Activated naive CD8-positive, alpha-beta T cell (primary cell): ENCODE data around the gene KRT3.
A peak's percentile ranks its signal among the peaks of the same experiment; 100 is the strongest.

Source experiments
- H3K27ac Mint-ChIP-seq: one replicate; pipeline ENCODE4 v1.8.0; 2021; ENCODE audit warnings: mixed read lengths
- H3K27me3 Mint-ChIP-seq: one replicate; pipeline ENCODE4 v1.8.0; 2021; ENCODE audit warnings: mixed read lengths
- H3K36me3 Mint-ChIP-seq: one replicate; pipeline ENCODE4 v1.8.0; 2021; ENCODE audit warnings: mixed read lengths
- H3K4me1 Mint-ChIP-seq: one replicate; pipeline ENCODE4 v1.8.0; 2021; ENCODE audit warnings: low read depth, mixed read lengths
- H3K4me3 Mint-ChIP-seq: one replicate; pipeline ENCODE4 v1.8.0; 2021; ENCODE audit warnings: mild to moderate bottlenecking, mixed read lengths
- H3K9me3 Mint-ChIP-seq: one replicate; pipeline ENCODE4 v1.8.0; 2021; ENCODE audit warnings: low read depth, mixed read lengths

The KRT3 gene

GRCh38 chr12:52832451-52832850, 36.5 kb upstream of the KRT3 start:
- Mint-ChIP-seq H3K36me3 (no peaks in the 10 kb centered on the region), H3K4me1 (peaks cover 43% of the 10 kb centered on the region), H3K27ac (no peak overlapping the region), H3K9me3 (no peaks in the 10 kb centered on the region), H3K27me3 (no peaks in the 10 kb centered on the region), H3K4me3 (no peak overlapping the region)

- Mint-ChIP-seq H3K9me3 (no peaks in the 10 kb centered on the region), H3K27ac (no peak overlapping the region), H3K27me3 (no peaks in the 10 kb centered on the region), H3K4me1 (peaks cover 31% of the 10 kb centered on the region), H3K36me3 (no peaks in the 10 kb centered on the region), H3K4me3 (no peak overlapping the region)
These were observed 35.3 kb upstream of the KRT3 start for GRCh38 chr12:52831251-52831650.

GRCh38 chr12:52829986-52830770, 34.3 kb upstream of the KRT3 start:
- no peak overlapping the region for H3K4me3 Mint-ChIP-seq
- H3K4me1 Mint-ChIP-seq = peaks cover 20% of the 10 kb centered on the region
- H3K27me3 Mint-ChIP-seq = no peaks in the 10 kb centered on the region
- no peaks in the 10 kb centered on the region for H3K36me3 Mint-ChIP-seq
- no peaks in the 10 kb centered on the region for H3K9me3 Mint-ChIP-seq
- H3K27ac Mint-ChIP-seq = no peak overlapping the region

- H3K4me1 Mint-ChIP-seq = peaks cover 12% of the 10 kb centered on the region
- H3K27ac Mint-ChIP-seq = peak overlapping the region; percentile 13
- H3K4me3 Mint-ChIP-seq = no peak overlapping the region
- H3K9me3 Mint-ChIP-seq = no peaks in the 10 kb centered on the region
- H3K27me3 Mint-ChIP-seq = no peaks in the 10 kb centered on the region
- H3K36me3 Mint-ChIP-seq = no peaks in the 10 kb centered on the region
These were observed 32.7 kb upstream of the KRT3 start for GRCh38 chr12:52828591-52829021.

- no peak overlapping the region for H3K4me3 Mint-ChIP-seq
- no peaks in the 10 kb centered on the region for H3K27me3 Mint-ChIP-seq
- no peaks in the 10 kb centered on the region for H3K9me3 Mint-ChIP-seq
- H3K36me3 Mint-ChIP-seq = no peaks in the 10 kb centered on the region
- no peak overlapping the region for H3K27ac Mint-ChIP-seq
- peaks cover 12% of the 10 kb centered on the region for H3K4me1 Mint-ChIP-seq
These were observed 32.2 kb upstream of the KRT3 start for GRCh38 chr12:52828156-52828555.

- H3K4me1 Mint-ChIP-seq = peaks cover 12% of the 10 kb centered on the region
These were observed 31.7 kb upstream of the KRT3 start for GRCh38 chr12:52827499-52828090.

GRCh38 chr12:52826611-52827498, 30.9 kb upstream of the KRT3 start:
- H3K9me3 Mint-ChIP-seq = no peaks in the 10 kb centered on the region
- no peaks in the 10 kb centered on the region for H3K36me3 Mint-ChIP-seq
- H3K4me1 Mint-ChIP-seq = peaks cover 13% of the 10 kb centered on the region
- no peak overlapping the region for H3K4me3 Mint-ChIP-seq
- H3K27me3 Mint-ChIP-seq = no peaks in the 10 kb centered on the region
- H3K27ac Mint-ChIP-seq = peak overlapping the region; percentile 31

More at GRCh38 chr12:52827499-52828090, 31.7 kb upstream of the KRT3 start:
- H3K4me3 Mint-ChIP-seq = no peak overlapping the region
- H3K9me3 Mint-ChIP-seq = no peaks in the 10 kb centered on the region
- H3K27ac Mint-ChIP-seq = no peak overlapping the region
- no peaks in the 10 kb centered on the region for H3K27me3 Mint-ChIP-seq
- H3K36me3 Mint-ChIP-seq = no peaks in the 10 kb centered on the region

GRCh38 chr12:52825961-52826360, 30.0 kb upstream of the KRT3 start:
- Mint-ChIP-seq H3K36me3 (no peaks in the 10 kb centered on the region), H3K27me3 (no peaks in the 10 kb centered on the region), H3K4me1 (peaks cover 15% of the 10 kb centered on the region), H3K9me3 (no peaks in the 10 kb centered on the region), H3K27ac (no peak overlapping the region), H3K4me3 (no peak overlapping the region)

- no peak overlapping the region for H3K27ac Mint-ChIP-seq
- H3K9me3 Mint-ChIP-seq = no peaks in the 10 kb centered on the region
- no peak overlapping the region for H3K4me3 Mint-ChIP-seq
- H3K36me3 Mint-ChIP-seq = no peaks in the 10 kb centered on the region
- peaks cover 15% of the 10 kb centered on the region for H3K4me1 Mint-ChIP-seq
- H3K27me3 Mint-ChIP-seq = no peaks in the 10 kb centered on the region
These were observed 29.0 kb upstream of the KRT3 start for GRCh38 chr12:52824741-52825410.

GRCh38 chr12:52823761-52824450, 28.0 kb upstream of the KRT3 start:
- Mint-ChIP-seq H3K4me1 (peaks cover 13% of the 10 kb centered on the region), H3K36me3 (no peaks in the 10 kb centered on the region), H3K27ac (no peak overlapping the region), H3K27me3 (no peaks in the 10 kb centered on the region), H3K9me3 (no peaks in the 10 kb centered on the region), H3K4me3 (no peak overlapping the region)

- Mint-ChIP-seq H3K27ac (no peak overlapping the region), H3K27me3 (no peaks in the 10 kb centered on the region), H3K4me1 (peaks cover 10% of the 10 kb centered on the region), H3K9me3 (no peaks in the 10 kb centered on the region), H3K4me3 (no peak overlapping the region), H3K36me3 (no peaks in the 10 kb centered on the region)
These were observed 27.0 kb upstream of the KRT3 start for GRCh38 chr12:52822771-52823510.

GRCh38 chr12:52821826-52822660, 26.1 kb upstream of the KRT3 start:
- H3K27ac Mint-ChIP-seq = no peak overlapping the region
- H3K4me1 Mint-ChIP-seq = peaks cover 18% of the 10 kb centered on the region
- no peaks in the 10 kb centered on the region for H3K9me3 Mint-ChIP-seq
- H3K4me3 Mint-ChIP-seq = no peak overlapping the region
- H3K36me3 Mint-ChIP-seq = no peaks in the 10 kb centered on the region
- no peaks in the 10 kb centered on the region for H3K27me3 Mint-ChIP-seq

- Mint-ChIP-seq H3K4me1 (peaks cover 18% of the 10 kb centered on the region), H3K4me3 (no peak overlapping the region), H3K27ac (no peak overlapping the region), H3K27me3 (no peaks in the 10 kb centered on the region), H3K36me3 (no peaks in the 10 kb centered on the region), H3K9me3 (no peaks in the 10 kb centered on the region)
These were observed 25.3 kb upstream of the KRT3 start for GRCh38 chr12:52821071-52821730.
